Astrocyte of the cerebellum (primary cell): Measurements from ENCODE around the gene ZNF232.
A peak's percentile ranks its signal among the peaks of the same experiment; 100 is the strongest.
"Not testable (repeated sequence)": the region's sequence is repeated elsewhere in the genome, so short reads cannot be mapped to it uniquely, and the experiment has no call there.

Source experiments
- DNase-seq: peaks from one replicate; pipeline ENCODE4 v3.0.0-alpha.2; 2011; ENCODE audit warnings: low read depth
- H3K4me3 ChIP-seq: 2 replicates; pipeline ENCODE4 v1.5.1; 2011; ENCODE audit warnings: mild to moderate bottlenecking, low read depth, low read length, moderate library complexity
- in situ Hi-C: cut with HindIII; loops from 2 replicates; pipeline ENCODE4 v1.10.0; 2017; ENCODE audit warnings: low sequenced_read_pairs
- TF ChIP-seq, protein P1 (sequence below): IDR thresholded peaks from 2 replicates; pipeline ENCODE4 v1.5.1; 2012; ENCODE audit warnings: low read length, low read depth, moderate library complexity, mild to moderate bottlenecking; ENCODE audit errors: missing control alignments

ZNF232 gene

DNA sequence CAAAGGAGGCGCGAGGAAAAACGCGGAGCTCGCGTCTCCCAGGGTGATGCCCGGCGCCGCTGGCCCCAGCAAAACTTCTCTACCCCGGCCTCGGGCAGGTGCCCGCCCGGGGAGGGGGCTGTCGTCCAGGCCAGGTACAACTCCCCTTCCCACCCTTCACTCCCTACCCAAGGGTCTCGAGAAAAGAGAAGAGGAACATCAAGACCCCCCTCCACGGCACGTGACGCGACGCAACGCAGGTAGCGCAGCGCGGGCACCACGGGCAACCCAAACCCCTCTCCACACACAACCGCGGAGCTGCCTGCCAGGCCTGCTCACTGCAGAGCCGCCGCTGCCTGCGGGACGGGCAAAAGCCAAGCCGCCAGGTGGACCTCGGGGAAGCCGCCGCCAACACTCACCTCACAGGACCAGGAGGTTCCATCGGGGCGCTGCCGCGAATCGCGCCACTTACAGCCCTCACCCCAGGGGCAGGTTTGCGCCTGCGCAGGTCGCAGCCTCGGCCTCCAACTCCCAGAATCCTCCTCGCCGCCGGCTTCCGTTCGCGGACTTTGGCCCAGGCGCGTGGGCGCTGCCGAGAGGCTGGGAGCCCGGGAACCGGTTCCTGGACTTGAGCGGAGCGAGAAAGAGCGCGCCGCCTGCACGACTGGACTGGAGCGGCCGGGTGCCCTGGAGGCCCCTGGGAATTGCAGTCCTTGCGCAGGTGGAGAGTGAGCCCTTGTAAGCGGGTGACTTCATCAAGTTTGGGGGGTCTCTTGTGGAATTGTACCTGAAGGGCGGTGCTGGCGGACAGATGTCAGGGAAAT lies at the start of gene ZNF232:
ZNF232 (minus strand) TSS at position 477 of the 803 bp plus-strand sequence; CDS start at position 421, 56 bp downstream.
- TF ChIP-seq, protein P1, sequence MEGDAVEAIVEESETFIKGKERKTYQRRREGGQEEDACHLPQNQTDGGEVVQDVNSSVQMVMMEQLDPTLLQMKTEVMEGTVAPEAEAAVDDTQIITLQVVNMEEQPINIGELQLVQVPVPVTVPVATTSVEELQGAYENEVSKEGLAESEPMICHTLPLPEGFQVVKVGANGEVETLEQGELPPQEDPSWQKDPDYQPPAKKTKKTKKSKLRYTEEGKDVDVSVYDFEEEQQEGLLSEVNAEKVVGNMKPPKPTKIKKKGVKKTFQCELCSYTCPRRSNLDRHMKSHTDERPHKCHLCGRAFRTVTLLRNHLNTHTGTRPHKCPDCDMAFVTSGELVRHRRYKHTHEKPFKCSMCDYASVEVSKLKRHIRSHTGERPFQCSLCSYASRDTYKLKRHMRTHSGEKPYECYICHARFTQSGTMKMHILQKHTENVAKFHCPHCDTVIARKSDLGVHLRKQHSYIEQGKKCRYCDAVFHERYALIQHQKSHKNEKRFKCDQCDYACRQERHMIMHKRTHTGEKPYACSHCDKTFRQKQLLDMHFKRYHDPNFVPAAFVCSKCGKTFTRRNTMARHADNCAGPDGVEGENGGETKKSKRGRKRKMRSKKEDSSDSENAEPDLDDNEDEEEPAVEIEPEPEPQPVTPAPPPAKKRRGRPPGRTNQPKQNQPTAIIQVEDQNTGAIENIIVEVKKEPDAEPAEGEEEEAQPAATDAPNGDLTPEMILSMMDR = no peak
- DNase-seq = peak; percentile 80
- peak within 1 kb of the TSS; percentile 78 for H3K4me3 ChIP-seq
- in situ Hi-C loops = no loop called here

DNA sequence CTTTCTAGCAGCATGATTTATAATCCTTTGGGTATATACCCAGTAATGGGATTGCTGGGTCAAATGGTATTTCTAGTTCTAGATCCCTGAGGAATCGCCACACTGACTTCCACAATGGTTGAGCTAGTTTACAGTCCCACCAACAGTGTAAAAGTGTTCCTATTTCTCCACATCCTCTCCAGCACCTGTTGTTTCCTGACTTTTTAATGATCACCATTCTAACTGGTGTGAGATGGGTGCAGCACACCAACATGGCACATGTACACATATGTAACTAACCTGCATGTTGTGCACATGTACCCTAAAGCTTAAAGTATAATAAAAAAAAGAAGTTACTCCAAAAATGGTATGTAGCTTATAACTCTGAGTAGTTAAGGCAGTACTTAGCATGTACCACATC lies 49.0 kb upstream of the ZNF232 start:
- H3K4me3 ChIP-seq, DNase-seq, in situ Hi-C loops: not testable (repeated sequence)

DNA sequence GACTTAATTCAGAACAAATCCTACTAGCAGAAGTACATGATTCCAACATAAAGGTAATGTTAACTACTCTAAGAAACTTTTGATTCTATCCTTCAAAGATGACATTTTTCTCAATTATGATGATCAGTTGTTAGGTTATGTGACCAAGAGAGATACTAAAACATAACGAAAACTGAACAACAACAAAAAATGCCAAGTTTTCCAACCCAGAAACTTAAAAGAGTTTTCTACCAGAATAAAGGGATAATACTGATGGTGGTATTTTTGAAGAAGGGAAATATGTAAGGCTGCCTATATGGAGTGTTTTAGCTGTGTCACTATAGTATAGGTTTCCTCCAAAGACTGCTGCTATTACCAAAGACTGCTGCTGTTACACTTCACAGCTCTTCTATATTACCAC lies 34.4 kb upstream of the ZNF232 start:
- H3K4me3 ChIP-seq, in situ Hi-C loops, DNase-seq: not testable (repeated sequence)

DNA sequence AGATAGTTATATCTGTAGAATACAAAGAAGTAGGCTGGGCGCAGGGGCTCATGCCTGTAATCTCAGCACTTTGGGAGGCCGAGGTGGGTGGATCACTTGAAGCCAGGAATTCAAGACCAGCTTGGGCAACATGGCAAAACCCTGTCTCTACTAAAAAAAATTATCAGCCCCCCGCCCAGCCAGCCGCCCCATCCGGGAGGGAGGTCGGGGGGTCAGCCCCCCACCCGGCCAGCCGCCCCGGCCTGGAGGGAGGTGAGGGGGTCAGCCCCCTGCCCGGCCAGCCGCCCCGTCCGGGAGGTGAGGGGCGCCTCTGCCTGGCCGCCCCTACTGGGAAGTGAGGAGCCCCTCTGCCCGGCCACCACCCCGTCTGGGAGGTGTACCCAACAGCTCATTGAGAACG lies 31.2 kb upstream of the ZNF232 start:
- in situ Hi-C loops, H3K4me3 ChIP-seq, DNase-seq: not testable (repeated sequence)

DNA sequence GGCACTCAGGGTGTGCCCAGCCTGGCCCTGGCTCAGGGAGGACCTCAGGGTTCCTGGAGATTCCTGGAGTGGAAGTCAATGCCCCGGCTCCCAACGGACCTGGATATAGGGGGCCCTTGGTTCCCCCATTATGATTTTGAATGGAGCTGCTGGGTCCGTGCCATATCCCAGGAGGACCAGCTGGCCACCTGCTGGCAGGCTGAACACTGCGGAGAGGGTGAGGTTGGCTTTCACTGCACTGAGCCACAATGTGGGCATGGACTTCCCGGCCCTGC lies 27.7 kb upstream of the ZNF232 start:
- no peak for DNase-seq
- TF ChIP-seq, protein P1 = no peak
- in situ Hi-C loops = no loop called here
- no peak overlapping the region for H3K4me3 ChIP-seq

DNA sequence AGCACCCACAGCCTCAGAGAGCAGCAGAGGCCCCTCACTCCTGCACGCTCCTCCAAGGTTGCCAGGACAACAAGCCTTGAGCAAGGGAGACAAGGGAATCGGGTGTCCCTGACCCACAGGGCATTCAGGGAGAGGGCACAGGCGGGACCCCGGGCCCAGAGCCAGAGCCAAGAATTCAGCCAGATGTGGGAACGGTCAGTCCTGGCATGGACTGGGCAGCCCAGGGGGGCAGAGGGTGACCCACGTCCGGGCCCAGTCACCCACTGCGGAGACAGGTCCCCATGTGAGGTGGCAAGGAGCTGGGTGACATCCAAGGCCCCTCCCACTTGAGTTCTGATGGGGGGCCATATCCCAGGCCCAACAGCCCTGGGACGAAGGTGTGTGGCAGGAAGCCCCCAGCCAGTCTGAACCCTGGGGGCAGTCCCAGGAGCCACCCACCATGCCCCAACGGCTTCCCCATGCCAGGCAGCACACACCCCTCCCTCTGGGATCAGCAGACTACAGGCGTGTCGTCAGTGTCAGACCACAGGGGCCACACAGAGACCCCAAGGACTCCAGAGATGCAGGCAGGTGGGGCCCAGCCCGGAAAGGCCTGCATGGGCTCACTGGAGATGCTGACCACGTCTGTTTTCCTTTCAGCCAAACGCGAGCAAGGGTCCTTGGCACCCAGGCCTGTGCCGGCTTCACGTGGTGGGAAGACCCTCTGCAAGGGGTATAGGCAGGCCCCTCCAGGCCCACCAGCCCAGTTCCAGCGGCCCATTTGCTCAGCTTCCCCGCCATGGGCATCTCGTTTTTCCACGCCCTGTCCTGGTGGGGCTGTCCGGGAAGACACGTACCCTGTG lies 27.2 kb upstream of the ZNF232 start:
- DNase-seq = no peak
- in situ Hi-C loops = no loop called here
- no peak overlapping the region for H3K4me3 ChIP-seq
- TF ChIP-seq, protein P1 = no peak

DNA sequence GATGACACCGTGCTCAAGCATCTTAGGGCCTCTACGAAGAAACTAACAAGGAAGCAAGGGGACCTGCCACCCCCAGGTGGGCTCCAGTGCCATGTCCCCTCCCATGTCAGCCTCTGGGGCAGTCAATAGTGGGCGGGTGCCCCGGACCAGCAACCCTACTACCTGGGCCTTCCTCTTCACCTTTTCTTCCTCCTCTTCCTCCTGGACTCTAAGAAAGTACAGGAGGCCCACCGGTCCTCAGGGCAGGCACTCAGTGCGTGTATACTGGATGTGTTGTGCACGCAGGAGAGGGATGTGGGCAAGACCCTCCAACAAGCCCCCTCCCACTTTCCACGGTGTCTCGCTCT lies 26.5 kb upstream of the ZNF232 start:
- DNase-seq, in situ Hi-C loops, H3K4me3 ChIP-seq: not testable (repeated sequence)

DNA sequence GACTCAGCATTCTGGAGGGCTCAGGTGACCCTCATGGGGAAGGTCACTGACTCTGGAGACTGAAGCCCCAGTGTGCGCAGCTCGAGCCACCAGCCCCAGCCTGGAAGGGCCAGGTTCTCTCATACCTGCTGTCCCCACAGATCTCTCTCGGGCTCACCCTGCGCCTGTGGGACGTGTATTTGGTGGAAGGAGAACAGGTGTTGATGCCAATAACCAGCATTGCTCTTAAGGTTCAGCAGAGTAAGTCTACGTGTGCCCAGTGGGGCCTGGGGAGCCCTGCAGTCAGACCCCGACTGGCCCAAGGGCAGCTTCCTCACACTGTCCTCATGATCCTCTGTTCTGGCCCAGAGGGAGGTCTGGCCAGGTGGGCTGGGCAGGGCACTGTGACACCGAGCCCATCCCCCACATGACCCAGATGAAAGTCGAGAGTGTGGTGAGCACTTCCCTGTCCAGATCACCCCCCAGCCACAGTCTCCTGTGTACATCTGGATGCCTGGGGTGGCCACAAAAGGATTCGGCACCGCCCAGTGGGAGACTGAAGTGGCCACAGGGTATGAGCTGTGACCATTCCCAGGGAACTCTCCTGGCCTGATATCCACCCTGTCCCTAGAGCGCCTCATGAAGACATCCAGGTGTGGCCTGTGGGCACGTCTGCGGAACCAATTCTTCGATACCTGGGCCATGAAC lies 26.0 kb upstream of the ZNF232 start:
- H3K4me3 ChIP-seq, DNase-seq, in situ Hi-C loops: not testable (repeated sequence)

DNA sequence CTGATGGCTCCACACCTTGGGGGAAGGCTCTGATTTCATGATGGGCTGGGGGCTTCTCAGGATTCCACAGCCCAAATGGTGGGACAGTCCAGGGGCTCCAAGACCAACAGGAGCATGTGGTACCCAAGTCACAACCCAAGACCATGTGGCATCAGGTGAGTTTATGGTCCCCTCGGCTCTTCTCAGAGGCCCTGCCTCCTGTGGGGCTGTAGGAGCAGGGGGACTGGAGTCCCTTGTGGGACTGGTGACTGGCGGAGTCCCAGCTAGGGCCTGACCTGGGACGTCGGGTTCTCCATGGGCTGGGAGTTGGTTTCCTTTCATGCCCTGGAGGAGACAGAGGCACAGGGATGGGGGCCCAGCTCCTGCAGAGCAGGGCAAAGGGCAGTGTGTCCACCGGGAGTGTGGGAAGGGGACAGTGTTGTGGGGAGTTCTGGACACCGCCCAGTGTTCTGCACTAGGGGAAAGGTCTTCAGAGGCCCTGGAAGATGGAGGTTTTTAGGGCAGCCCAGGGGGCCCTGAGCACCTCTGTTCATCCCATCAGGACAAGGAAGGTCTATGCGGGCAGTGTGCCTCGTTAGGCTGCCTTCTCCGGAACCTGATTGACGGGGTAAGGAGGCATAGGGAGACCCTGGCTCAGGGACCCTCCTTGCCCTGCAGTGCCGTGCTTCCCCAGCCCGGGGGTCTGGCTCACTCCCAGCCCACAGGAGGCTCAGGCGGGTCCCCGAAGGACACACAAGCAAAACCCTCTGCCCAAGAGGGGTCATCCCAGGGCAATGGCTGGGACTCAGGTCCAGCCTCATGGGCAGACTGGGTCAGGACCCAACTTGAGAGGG lies 25.1 kb upstream of the ZNF232 start:
- H3K4me3 ChIP-seq, in situ Hi-C loops: not testable (repeated sequence)

More for the DNA sequence above, 25.1 kb upstream of the ZNF232 start:
- DNase-seq = not testable (repeated sequence)
